ENCODE measurements around the gene CPLX3. TPM values are rescaled to one million over a fixed set of nuclear protein-coding genes. Genes with fewer than 3 reads are reported as not detected.

Gene CPLX3
- total and polyA plus RNA-seq, 7 experiments from 2014 or later, result 0.27 to 0.60 TPM; not detected in 5

DNA sequence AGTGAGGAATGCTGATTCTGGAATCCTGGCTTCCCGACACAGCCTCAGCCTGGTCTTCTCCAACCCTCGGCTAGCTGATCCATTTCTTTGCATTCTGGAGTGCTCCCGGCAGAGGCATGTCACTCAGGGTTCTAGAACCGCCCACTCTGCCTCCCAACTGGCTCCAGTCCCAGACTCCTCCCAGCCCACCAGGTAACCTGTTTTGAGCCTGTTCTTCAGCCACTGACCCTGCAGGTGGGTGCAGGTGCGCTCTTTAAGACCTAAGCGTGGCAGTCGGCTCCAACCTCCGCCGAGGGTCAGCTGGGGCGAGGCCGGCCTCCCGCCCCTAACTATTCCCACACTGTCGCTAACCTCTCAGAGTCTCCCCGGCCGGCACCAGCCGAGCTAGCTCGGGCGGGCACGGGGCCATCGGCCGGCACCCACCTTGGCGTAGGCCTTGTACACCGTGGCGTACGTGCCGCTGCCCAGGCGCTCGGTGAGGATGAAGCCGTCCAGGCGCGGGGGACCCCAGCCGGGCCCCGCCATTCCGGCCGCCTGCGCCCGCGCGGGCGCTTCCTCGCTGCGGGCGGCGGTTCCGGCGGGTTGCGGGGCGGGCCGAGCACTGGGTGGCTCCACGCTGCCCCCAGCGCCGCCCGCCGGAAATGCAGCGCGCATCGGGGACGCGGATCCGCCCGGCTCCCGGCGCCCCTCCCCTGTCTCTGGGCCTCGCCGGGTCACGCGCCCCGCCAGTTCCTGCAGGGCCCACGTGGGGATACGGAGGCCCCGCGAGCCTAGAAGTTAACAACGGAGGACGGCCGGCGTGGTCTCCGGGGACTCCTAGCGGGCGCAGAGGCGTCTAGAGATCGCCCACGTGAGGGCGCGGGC is 16.4 kb downstream of the CPLX3 start, which contains the start of gene ULK3:
Gene ULK3, minus strand, starts transcription at position 576 of the 864 bp plus-strand sequence. Its CDS starts 51 bp downstream, at position 525.
- Histone ChIP-seq H3K36me3 (ENCODE audit: control insufficient read depth in 2 of 3, insufficient read depth in 3 of 3, low read length in 3 of 3) (peaks cover 0 to 44% (median 4%) of the 10 kb centered on the region in 3 experiments), H3K27me3 (ENCODE audit: control insufficient read depth in 2 of 2, insufficient read depth in 2 of 2, low read length in 2 of 2) (no peaks in the 10 kb centered on the region), H3K4me1 (ENCODE audit: control insufficient read depth in 2 of 2, insufficient read depth in 2 of 2, low read length in 2 of 2) (peaks cover 40 to 50% of the 10 kb centered on the region in 2 donors), H3K4me3 (ENCODE audit: low read length) (peak within 1 kb of the TSS; percentile 74), H3K9me3 (ENCODE audit: control insufficient read depth in 2 of 3, low read length in 3 of 3) (no peaks in the 10 kb centered on the region), H3K27ac (ENCODE audit: low read depth, low read length) (peak within 1 kb of the TSS; percentile 79)
- H3K9me3 Mint-ChIP-seq, result no peaks in the 10 kb centered on the region
- peak; percentile 97 for ATAC-seq
- CTCF ChIA-PET, result interaction anchor here (0.5 to 2.6 kb wide), 9 partner anchors 10 to 68 kb away, joined by 3 to 11 read pairs (median 6); partner anchors contain the start of gene FAM219B
- H3K27me3 Mint-ChIP-seq, result no peaks in the 10 kb centered on the region
- H3K4me1 Mint-ChIP-seq, result peaks cover 26 to 62% (median 50%) of the 10 kb centered on the region in 7 donors
- peak within 1 kb of the TSS; percentile 80 to 95 (median 90) for H3K4me3 Mint-ChIP-seq
- peak; percentile 89 to 97 (median 93) for DNase-seq
- H3K27ac Mint-ChIP-seq, result peak within 1 kb of the TSS; percentile 88 to 95 (median 94)
- POLR2A ChIA-PET, result interaction anchor here (0.5 to 4.4 kb wide), 16 partner anchors 9 to 428 kb away, joined by 3 to 44 read pairs (median 7); partner anchors contain the start of genes FAM219B and SCAMP2
- H3K36me3 Mint-ChIP-seq, result peaks cover 3 to 31% (median 5%) of the 10 kb centered on the region in 5 donors
- intact Hi-C loops (cut with micrococcal nuclease), result loop anchor here (1.0 to 10.0 kb wide), 16 partner anchors 30 to 612 kb away; partner anchors contain the start of genes COX5A (in 2 of the 2), FAM219B (in 2 of the 2), ARID3B (in 1 of the 2) and C15orf39 (in 1 of the 2)

DNA sequence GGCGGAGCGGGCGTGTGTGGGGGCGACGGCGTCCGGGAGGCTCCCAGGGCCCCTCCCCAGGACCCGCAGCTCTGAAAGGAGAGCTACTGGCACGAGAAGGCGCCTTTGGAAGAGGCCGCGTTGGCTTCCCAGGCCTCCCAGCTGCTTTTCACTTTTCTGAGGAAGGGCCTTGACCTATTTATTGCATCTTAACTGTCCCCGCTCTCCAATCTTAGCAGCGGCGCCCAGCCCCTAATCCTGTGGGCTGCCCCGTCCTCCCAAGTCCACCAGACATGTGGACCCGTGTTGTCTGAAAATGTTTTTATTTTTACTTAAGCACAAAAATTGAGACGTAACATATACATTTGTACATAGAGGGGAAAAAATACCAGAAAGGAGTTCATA is 17.0 kb downstream of the CPLX3 start:
- DNase-seq (no peak), ATAC-seq (no peak)
- Histone ChIP-seq H3K4me1 (ENCODE audit: control insufficient read depth in 2 of 2, insufficient read depth in 2 of 2, low read length in 2 of 2) (peaks cover 40 to 50% of the 10 kb centered on the region in 2 donors), H3K27me3 (ENCODE audit: control insufficient read depth in 2 of 2, insufficient read depth in 2 of 2, low read length in 2 of 2) (no peaks in the 10 kb centered on the region), H3K4me3 (ENCODE audit: low read length) (peak overlapping the region; percentile 49), H3K27ac (ENCODE audit: low read depth, low read length) (peak overlapping the region; percentile 79), H3K36me3 (ENCODE audit: control insufficient read depth in 2 of 3, insufficient read depth in 3 of 3, low read length in 3 of 3) (peaks cover 0 to 44% (median 4%) of the 10 kb centered on the region in 3 experiments), H3K9me3 (ENCODE audit: control insufficient read depth in 2 of 3, low read length in 3 of 3) (no peaks in the 10 kb centered on the region)
- H3K36me3 Mint-ChIP-seq, result peaks cover 5 to 34% (median 10%) of the 10 kb centered on the region in 5 donors
- ChIA-PET POLR2A (interaction anchor here (0.6 to 4.4 kb wide), 12 partner anchors 13 to 147 kb away, joined by 3 to 44 read pairs (median 12); partner anchors contain the start of genes FAM219B and SCAMP2), CTCF (interaction anchor here (1.9 to 2.6 kb wide), 5 partner anchors 9 to 63 kb away, joined by 6 to 11 read pairs (median 8); partner anchors contain the start of gene FAM219B)
- peaks cover 26 to 62% (median 50%) of the 10 kb centered on the region in 7 donors for H3K4me1 Mint-ChIP-seq
- intact Hi-C loops (cut with micrococcal nuclease), result loop anchor here (1.0 to 10.0 kb wide), 16 partner anchors 30 to 611 kb away; partner anchors contain the start of genes COX5A (in 2 of the 2), FAM219B (in 2 of the 2), ARID3B (in 1 of the 2) and C15orf39 (in 1 of the 2)
- H3K27ac Mint-ChIP-seq, result peak overlapping the region; percentile 88 to 95 (median 94)
- H3K9me3 Mint-ChIP-seq, result no peaks in the 10 kb centered on the region
- H3K27me3 Mint-ChIP-seq, result no peaks in the 10 kb centered on the region
- peak overlapping the region; percentile 80 to 95 (median 88) for H3K4me3 Mint-ChIP-seq

DNA sequence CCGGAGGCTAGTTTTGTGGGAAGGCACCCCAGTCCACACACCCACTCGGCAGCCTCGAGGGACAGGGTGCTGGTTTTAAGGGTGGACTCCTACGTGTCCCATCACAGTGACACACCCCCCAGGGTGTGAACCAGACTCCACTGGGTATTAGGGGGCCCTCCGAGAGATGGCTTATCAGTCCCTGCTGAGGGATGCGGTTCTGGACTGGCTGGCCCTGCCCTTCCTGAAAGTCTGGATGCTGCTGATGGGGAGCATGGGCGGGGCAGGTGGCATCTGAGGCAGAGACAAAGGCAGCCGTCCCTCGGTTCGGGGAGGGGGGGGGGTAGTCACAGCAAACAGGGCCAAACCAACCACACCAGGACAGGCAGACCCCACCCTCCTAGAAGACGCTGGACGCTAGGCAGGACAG is 17.5 kb downstream of the CPLX3 start:
- peaks cover 40 to 50% of the 10 kb centered on the region in 2 donors for H3K4me1 ChIP-seq (ENCODE audit: control insufficient read depth in 2 of 2, insufficient read depth in 2 of 2, low read length in 2 of 2)
- CTCF ChIA-PET, result interaction anchor here (1.0 to 2.6 kb wide), 10 partner anchors 9 to 151 kb away, joined by 3 to 20 read pairs (median 6); partner anchors contain the start of genes FAM219B and SCAMP5
- peak overlapping the region in 8 of 10 donors; percentile 80 to 95 (median 87) for H3K4me3 Mint-ChIP-seq

DNA sequence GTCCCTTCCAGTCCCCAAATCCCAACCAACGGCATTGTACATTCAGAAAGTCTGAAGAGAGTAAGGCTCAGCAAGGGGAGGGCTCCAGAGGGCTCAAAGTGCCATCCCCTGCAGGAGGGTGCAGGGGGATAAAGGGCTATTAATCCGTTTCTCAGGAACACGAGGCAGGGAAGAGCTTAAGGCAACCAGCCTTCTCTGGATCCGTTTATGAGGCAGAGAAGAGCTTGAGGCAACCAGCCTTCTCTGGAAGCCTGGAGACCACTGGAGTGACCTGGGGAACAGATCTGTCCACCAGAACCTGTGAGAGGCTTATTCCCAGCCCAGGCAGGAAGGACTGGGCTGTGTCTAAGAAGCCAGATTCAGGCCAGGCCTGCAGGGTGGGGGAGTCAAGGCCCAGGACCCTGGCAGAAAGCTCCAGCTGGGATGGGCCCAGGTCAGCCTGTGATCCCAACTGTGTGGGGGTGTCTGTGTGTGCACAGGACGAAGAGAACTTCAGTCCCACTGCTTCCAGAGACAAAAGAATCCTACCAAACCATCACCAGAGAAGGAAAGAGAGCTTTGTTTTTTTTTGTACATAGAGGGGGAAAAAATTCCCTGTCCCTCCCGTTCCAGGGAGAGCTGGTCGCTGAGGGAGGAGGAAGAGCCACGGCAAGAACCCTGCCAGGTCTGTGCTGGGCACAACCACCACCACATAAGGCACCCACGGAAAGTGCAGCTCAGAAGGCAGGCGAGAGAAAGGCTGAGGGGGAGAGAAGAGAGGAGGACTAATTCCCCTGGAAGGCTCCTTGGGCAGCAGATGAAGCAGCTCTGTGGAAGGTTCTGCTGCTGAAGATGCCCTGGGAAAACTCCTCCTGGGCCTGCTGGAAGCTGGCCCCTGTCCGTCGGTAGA is 18.1 kb downstream of the CPLX3 start:
- Histone ChIP-seq H3K27ac (ENCODE audit: low read depth, low read length) (peak overlapping the region; percentile 79), H3K36me3 (ENCODE audit: control insufficient read depth in 2 of 3, insufficient read depth in 3 of 3, low read length in 3 of 3) (peaks cover 0 to 43% (median 0%) of the 10 kb centered on the region in 3 experiments), H3K9me3 (ENCODE audit: control insufficient read depth in 2 of 3, low read length in 3 of 3) (no peaks in the 10 kb centered on the region), H3K4me1 (ENCODE audit: control insufficient read depth in 2 of 2, insufficient read depth in 2 of 2, low read length in 2 of 2) (peaks cover 40 to 50% of the 10 kb centered on the region in 2 donors), H3K4me3 (ENCODE audit: low read length) (peak overlapping the region; percentile 49), H3K27me3 (ENCODE audit: control insufficient read depth in 2 of 2, insufficient read depth in 2 of 2, low read length in 2 of 2) (no peaks in the 10 kb centered on the region)
- Mint-ChIP-seq H3K36me3 (peaks cover 5 to 40% (median 14%) of the 10 kb centered on the region in 5 donors), H3K27ac (peak overlapping the region; percentile 67 to 95 (median 94)), H3K4me3 (peak overlapping the region; percentile 51 to 95 (median 80)), H3K9me3 (no peaks in the 10 kb centered on the region), H3K4me1 (peaks cover 26 to 62% (median 50%) of the 10 kb centered on the region in 7 donors), H3K27me3 (no peaks in the 10 kb centered on the region)
- ChIA-PET POLR2A (interaction anchor here (0.6 to 4.4 kb wide), 20 partner anchors 10 to 607 kb away, joined by 3 to 44 read pairs (median 5); partner anchors contain the start of genes C15orf39, FAM219B, RPP25 and SCAMP2), CTCF (interaction anchor here (0.9 to 2.6 kb wide), 11 partner anchors 8 to 151 kb away, joined by 3 to 20 read pairs (median 5); partner anchors contain the start of genes FAM219B and SCAMP5)
- no peak for ATAC-seq
- intact Hi-C loops (cut with micrococcal nuclease), result loop anchor here (1.0 to 10.0 kb wide), 6 partner anchors 14 to 610 kb away; partner anchors contain the start of genes C15orf39 (in 1 of the 2), SCAMP2 (in 1 of the 2) and SIN3A (in 1 of the 2)
- peak in 1 of 9 donors; percentile 29 for DNase-seq

More for the DNA sequence above, 17.5 kb downstream of the CPLX3 start:
- no peak for DNase-seq
- Mint-ChIP-seq H3K9me3 (no peaks in the 10 kb centered on the region), H3K27me3 (no peaks in the 10 kb centered on the region), H3K27ac (peak overlapping the region; percentile 59 to 95 (median 94)), H3K4me1 (peaks cover 26 to 62% (median 50%) of the 10 kb centered on the region in 7 donors), H3K36me3 (peaks cover 5 to 38% (median 13%) of the 10 kb centered on the region in 5 donors)
- intact Hi-C loops (cut with micrococcal nuclease), result loop anchor here (1.0 to 10.0 kb wide), 17 partner anchors 15 to 611 kb away; partner anchors contain the start of genes COX5A (in 2 of the 2), FAM219B (in 2 of the 2), ARID3B (in 1 of the 2) and C15orf39 (in 1 of the 2)
- ATAC-seq, result no peak
- H3K9me3 ChIP-seq (ENCODE audit: control insufficient read depth in 2 of 3, low read length in 3 of 3), result no peaks in the 10 kb centered on the region
- H3K4me3 ChIP-seq (ENCODE audit: low read length), result peak overlapping the region; percentile 49
- POLR2A ChIA-PET, result interaction anchor here (1.2 to 4.4 kb wide), 14 partner anchors 10 to 608 kb away, joined by 3 to 44 read pairs (median 10); partner anchors contain the start of genes C15orf39, FAM219B and SCAMP2
- peak overlapping the region; percentile 79 for H3K27ac ChIP-seq (ENCODE audit: low read depth, low read length)
- H3K36me3 ChIP-seq (ENCODE audit: control insufficient read depth in 2 of 3, insufficient read depth in 3 of 3, low read length in 3 of 3), result peaks cover 0 to 44% (median 1%) of the 10 kb centered on the region in 3 experiments
- no peaks in the 10 kb centered on the region for H3K27me3 ChIP-seq (ENCODE audit: control insufficient read depth in 2 of 2, insufficient read depth in 2 of 2, low read length in 2 of 2)

DNA sequence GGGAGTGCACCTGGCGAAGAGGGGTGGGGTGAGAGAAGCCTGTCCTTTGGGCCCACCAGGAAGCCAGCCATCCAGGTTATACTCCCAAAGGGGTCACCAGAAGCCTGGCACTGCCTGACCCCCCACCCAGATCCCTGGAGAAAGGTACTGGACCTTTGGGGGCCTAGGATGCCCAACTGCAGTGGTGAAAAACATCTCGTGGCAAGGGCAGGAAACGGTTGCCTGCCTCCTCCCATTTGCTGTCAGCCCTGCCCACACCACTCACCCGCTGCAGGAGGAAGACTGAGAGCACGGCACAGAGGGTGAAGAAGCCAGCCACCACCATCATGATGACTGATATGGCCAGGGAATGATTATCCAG is 18.8 kb downstream of the CPLX3 start:
- H3K4me1 Mint-ChIP-seq, result peaks cover 26 to 62% (median 50%) of the 10 kb centered on the region in 7 donors
- peaks cover 0 to 43% (median 0%) of the 10 kb centered on the region in 3 experiments for H3K36me3 ChIP-seq (ENCODE audit: control insufficient read depth in 2 of 3, insufficient read depth in 3 of 3, low read length in 3 of 3)
- DNase-seq (peak in 8 of 9 donors; percentile 33 to 64 (median 57)), ATAC-seq (peak; percentile 39)
- H3K4me1 ChIP-seq (ENCODE audit: control insufficient read depth in 2 of 2, insufficient read depth in 2 of 2, low read length in 2 of 2), result peaks cover 40 to 50% of the 10 kb centered on the region in 2 donors
- peak overlapping the region; percentile 51 to 95 (median 80) for H3K4me3 Mint-ChIP-seq
- POLR2A ChIA-PET, result interaction anchor here (0.6 to 4.4 kb wide), 18 partner anchors 9 to 607 kb away, joined by 3 to 44 read pairs (median 5); partner anchors contain the start of genes C15orf39, FAM219B, RPP25 and SCAMP2
- H3K36me3 Mint-ChIP-seq, result peaks cover 5 to 40% (median 17%) of the 10 kb centered on the region in 5 donors
- H3K27me3 ChIP-seq (ENCODE audit: control insufficient read depth in 2 of 2, insufficient read depth in 2 of 2, low read length in 2 of 2), result no peaks in the 10 kb centered on the region
- H3K9me3 Mint-ChIP-seq, result no peaks in the 10 kb centered on the region
- peak overlapping the region; percentile 49 for H3K4me3 ChIP-seq (ENCODE audit: low read length)
- CTCF ChIA-PET, result interaction anchor here (0.9 to 2.6 kb wide), 10 partner anchors 8 to 150 kb away, joined by 3 to 20 read pairs (median 6); partner anchors contain the start of genes FAM219B and SCAMP5
- no peaks in the 10 kb centered on the region for H3K9me3 ChIP-seq (ENCODE audit: control insufficient read depth in 2 of 3, low read length in 3 of 3)
- no peaks in the 10 kb centered on the region for H3K27me3 Mint-ChIP-seq
- H3K27ac ChIP-seq (ENCODE audit: low read depth, low read length), result peak overlapping the region; percentile 79
- intact Hi-C loops (cut with micrococcal nuclease), result loop anchor here (1.0 to 10.0 kb wide), 5 partner anchors 14 to 610 kb away; partner anchors contain the start of genes C15orf39 (in 1 of the 2), SCAMP2 (in 1 of the 2) and SIN3A (in 1 of the 2)
- H3K27ac Mint-ChIP-seq, result peak overlapping the region; percentile 67 to 95 (median 94)
